Spleen (tissue), 7 donors: ENCODE measurements around the gene GPR157.

ENCODE experiments used
- CTCF ChIP-seq, 11 experiments: fragments of 200-600 bp in 7 of 11; fragments of 450-650 bp in 4 of 11; sonication (generic) in 4 of 11; IDR thresholded peaks in 8 of 11; conservative IDR thresholded peaks in 3 of 11; 1 replicate in 7 of 11; 2 replicates in 4 of 11; pipeline versions ENCODE4 v1.4.0 to v1.8.0; 2016 to 2021; ENCODE audit warnings: antibody characterized with exemption in 11 of 11, inconsistent platforms in 4 of 11, mild to moderate bottlenecking in 1 of 11
- POLR2A ChIP-seq, 3 donors: fragments of 450-650 bp; IDR thresholded peaks; one replicate each; pipeline ENCODE4 v1.5.1; 2017; ENCODE audit warnings: antibody characterized with exemption in 3 of 3, mild to moderate bottlenecking in 1 of 3
- POLR2AphosphoS5 ChIP-seq, 3 donors: sonication (generic); formaldehyde crosslinking; IDR thresholded peaks; one replicate each; pipeline ENCODE4 v1.5.1; 2017; ENCODE audit warnings: antibody characterized with exemption in 3 of 3
- donor health status: DM: no; HTN: no; CAD: no; lungs with moderate emphysema.
- donor health status: DM: no; HTN: no; CAD: no.
- donor health status: DM: no; HTN: no; CAD: no.

DNA sequence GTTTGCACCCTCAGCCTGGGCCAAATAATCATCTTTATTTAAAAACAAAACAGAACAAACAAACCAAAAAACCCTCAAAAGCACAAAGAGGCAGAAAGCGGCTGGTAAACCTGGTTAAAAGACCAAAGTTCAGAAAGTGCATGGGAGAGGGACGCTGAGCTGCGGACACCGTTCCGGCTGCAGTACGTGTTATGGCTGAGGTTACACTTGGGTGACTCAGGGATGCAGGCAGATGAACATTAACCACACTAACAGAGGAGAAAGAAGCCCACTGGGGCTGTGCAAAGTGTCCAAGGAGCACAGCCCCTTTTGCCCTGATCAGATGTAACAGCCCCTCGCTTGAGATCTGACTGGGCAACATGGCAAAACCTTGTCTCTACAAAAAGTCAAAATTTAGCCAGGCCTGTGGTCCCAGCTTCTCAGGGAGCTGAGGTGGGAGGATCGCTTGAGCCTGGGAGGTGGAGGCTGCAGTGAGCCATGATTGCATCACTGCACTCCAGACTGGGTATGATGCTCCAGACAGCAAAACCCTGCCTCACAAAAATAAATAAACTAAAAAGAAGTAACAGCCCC, 28.3 kb downstream of the GPR157 start:
- TF ChIP-seq CTCF (IDR thresholded peaks at IDR 0.05 in 8 of 11, conservative IDR thresholded peaks at IDR 0.05 in 3 of 11) (no peak), POLR2A (IDR thresholded peaks at IDR 0.05) (no peak), POLR2AphosphoS5 (IDR thresholded peaks at IDR 0.05) (no peak)
